Ovary (tissue), 3 donors: ENCODE data around the gene CROCC2.

ENCODE experiments used
- POLR2A ChIP-seq: fragments of 450-650 bp; IDR thresholded peaks from one replicate; pipeline ENCODE4 v1.6.1; 2017; ENCODE audit warnings: antibody characterized with exemption, mild to moderate bottlenecking, moderate library complexity
- TF ChIP-seq, protein P1 (sequence below), 3 donors: fragments of 450-650 bp in 2 of 3; fragments of 200-600 bp in 1 of 3; IDR thresholded peaks; one replicate each; pipeline versions ENCODE4 v1.5.1 to v1.8.0; 2016 to 2022; ENCODE audit warnings: antibody characterized with exemption in 3 of 3, mild to moderate bottlenecking in 1 of 3
- donor health status: DM: no; HTN: no; CAD: no.

GRCh38 chr2:240986787-240987411 lies 80.8 kb downstream of the CROCC2 start:
- TF ChIP-seq, protein P1, sequence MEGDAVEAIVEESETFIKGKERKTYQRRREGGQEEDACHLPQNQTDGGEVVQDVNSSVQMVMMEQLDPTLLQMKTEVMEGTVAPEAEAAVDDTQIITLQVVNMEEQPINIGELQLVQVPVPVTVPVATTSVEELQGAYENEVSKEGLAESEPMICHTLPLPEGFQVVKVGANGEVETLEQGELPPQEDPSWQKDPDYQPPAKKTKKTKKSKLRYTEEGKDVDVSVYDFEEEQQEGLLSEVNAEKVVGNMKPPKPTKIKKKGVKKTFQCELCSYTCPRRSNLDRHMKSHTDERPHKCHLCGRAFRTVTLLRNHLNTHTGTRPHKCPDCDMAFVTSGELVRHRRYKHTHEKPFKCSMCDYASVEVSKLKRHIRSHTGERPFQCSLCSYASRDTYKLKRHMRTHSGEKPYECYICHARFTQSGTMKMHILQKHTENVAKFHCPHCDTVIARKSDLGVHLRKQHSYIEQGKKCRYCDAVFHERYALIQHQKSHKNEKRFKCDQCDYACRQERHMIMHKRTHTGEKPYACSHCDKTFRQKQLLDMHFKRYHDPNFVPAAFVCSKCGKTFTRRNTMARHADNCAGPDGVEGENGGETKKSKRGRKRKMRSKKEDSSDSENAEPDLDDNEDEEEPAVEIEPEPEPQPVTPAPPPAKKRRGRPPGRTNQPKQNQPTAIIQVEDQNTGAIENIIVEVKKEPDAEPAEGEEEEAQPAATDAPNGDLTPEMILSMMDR (IDR thresholded peaks at IDR 0.05), result no peak
- TF ChIP-seq POLR2A, result no peak
